ENCODE data around the gene RELCH. TPM values are rescaled to one million over a fixed set of nuclear protein-coding genes. Genes with fewer than 3 reads are reported as not detected.
A peak's percentile ranks its signal among the peaks of the same experiment; 100 is the strongest.

The RELCH gene
- total RNA-seq, 1 experiment from 2014 or later = 21.6 TPM

- Histone ChIP-seq H3F3A (ENCODE audit: low read length, unreplicated experiment) (no peaks in the 10 kb centered on the region), H3K79me2 (ENCODE audit: low read length) (peaks cover 42% of the 10 kb centered on the region), H3K27ac (ENCODE audit: low read length) (no peak overlapping the region), H3K9me2 (replicated peaks; ENCODE audit: low read length) (no peaks in the 10 kb centered on the region), H3K9me3 (ENCODE audit: low read length) (no peaks in the 10 kb centered on the region), H3K4me2 (ENCODE audit: low read length) (peak overlapping the region; percentile 97; the same call in 1 of the 2 replicates), H3K4me1 (ENCODE audit: insufficient read depth, low read length) (peaks cover 16% of the 10 kb centered on the region), H3K27me3 (ENCODE audit: low read length) (no peaks in the 10 kb centered on the region), H2AFZ (ENCODE audit: low read length) (no peak overlapping the region), H3K9ac (ENCODE audit: low read length) (no peak overlapping the region), H3K4me3 (ENCODE audit: low read length) (no peak overlapping the region), H3K36me3 (ENCODE audit: low read depth, low read length) (no peaks in the 10 kb centered on the region), H4K20me1 (ENCODE audit: low read length) (peaks cover 9% of the 10 kb centered on the region)
- ChIA-PET CTCF (no interaction called here), POLR2A (ENCODE audit: unreplicated experiment) (no interaction called here)
- intact Hi-C loops (cut with micrococcal nuclease) = loop anchor here (1.0 to 10.0 kb wide), 7 partner anchors 66 to 401 kb away; partner anchors contain the start of gene ZCCHC2
- BruUV-seq (replicated peaks) = no TSS peak
- no peak for ATAC-seq
- DNase-seq = peak; percentile 83
- TF ChIP-seq EZH2phosphoT487 (IDR thresholded peaks at IDR 0.05; ENCODE audit: borderline replicate concordance, low read length) (no peak), EZH2 (IDR thresholded peaks at IDR 0.05; ENCODE audit: low read length, unreplicated experiment) (no peak)
- TF ChIP-seq, protein P1, sequence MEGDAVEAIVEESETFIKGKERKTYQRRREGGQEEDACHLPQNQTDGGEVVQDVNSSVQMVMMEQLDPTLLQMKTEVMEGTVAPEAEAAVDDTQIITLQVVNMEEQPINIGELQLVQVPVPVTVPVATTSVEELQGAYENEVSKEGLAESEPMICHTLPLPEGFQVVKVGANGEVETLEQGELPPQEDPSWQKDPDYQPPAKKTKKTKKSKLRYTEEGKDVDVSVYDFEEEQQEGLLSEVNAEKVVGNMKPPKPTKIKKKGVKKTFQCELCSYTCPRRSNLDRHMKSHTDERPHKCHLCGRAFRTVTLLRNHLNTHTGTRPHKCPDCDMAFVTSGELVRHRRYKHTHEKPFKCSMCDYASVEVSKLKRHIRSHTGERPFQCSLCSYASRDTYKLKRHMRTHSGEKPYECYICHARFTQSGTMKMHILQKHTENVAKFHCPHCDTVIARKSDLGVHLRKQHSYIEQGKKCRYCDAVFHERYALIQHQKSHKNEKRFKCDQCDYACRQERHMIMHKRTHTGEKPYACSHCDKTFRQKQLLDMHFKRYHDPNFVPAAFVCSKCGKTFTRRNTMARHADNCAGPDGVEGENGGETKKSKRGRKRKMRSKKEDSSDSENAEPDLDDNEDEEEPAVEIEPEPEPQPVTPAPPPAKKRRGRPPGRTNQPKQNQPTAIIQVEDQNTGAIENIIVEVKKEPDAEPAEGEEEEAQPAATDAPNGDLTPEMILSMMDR (conservative IDR thresholded peaks at IDR 0.05; ENCODE audit: low read depth, low read length) = peak; percentile 79
These were observed 3.4 kb upstream of the RELCH start for GRCh38 chr18:62183578-62184195.

GRCh38 chr18:62186499-62186773 is 619 bp upstream of the RELCH start:
- Histone ChIP-seq H3K79me2 (ENCODE audit: low read length) (peaks cover 69% of the 10 kb centered on the region), H3K27me3 (ENCODE audit: low read length) (no peaks in the 10 kb centered on the region), H3K9me2 (replicated peaks; ENCODE audit: low read length) (no peaks in the 10 kb centered on the region), H3K4me2 (ENCODE audit: low read length) (peak overlapping the region; percentile 97), H3K9ac (ENCODE audit: low read length) (peak overlapping the region; percentile 79), H3K9me3 (ENCODE audit: low read length) (no peaks in the 10 kb centered on the region), H2AFZ (ENCODE audit: low read length) (peak overlapping the region; percentile 99), H3K36me3 (ENCODE audit: low read depth, low read length) (no peaks in the 10 kb centered on the region), H3K27ac (ENCODE audit: low read length) (peak overlapping the region; percentile 47), H3K4me3 (ENCODE audit: low read length) (peak overlapping the region; percentile 99), H3F3A (ENCODE audit: low read length, unreplicated experiment) (no peaks in the 10 kb centered on the region), H3K4me1 (ENCODE audit: insufficient read depth, low read length) (peaks cover 34% of the 10 kb centered on the region), H4K20me1 (ENCODE audit: low read length) (peaks cover 27% of the 10 kb centered on the region)
- BruUV-seq (replicated peaks) = TSS peak; percentile 82
- ATAC-seq = no peak
- ChIA-PET CTCF (interaction anchor here (0.6 kb wide), 1 partner anchor 25 kb away, joined by 6 read pairs; no protein-coding TSS in a partner anchor), POLR2A (ENCODE audit: unreplicated experiment) (interaction anchor here (0.6 kb wide), 2 partner anchors 47 to 1184 kb away, joined by 4 to 6 read pairs; no protein-coding TSS in a partner anchor)
- DNase-seq = no peak
- intact Hi-C loops (cut with micrococcal nuclease) = loop anchor here (5.0 to 10.0 kb wide), 3 partner anchors 198 to 531 kb away; partner anchors contain the start of genes PHLPP1 and ZCCHC2
- TF ChIP-seq, protein P1 (conservative IDR thresholded peaks at IDR 0.05; ENCODE audit: low read depth, low read length) = no peak
- TF ChIP-seq EZH2phosphoT487 (IDR thresholded peaks at IDR 0.05; ENCODE audit: borderline replicate concordance, low read length) (no peak), EZH2 (IDR thresholded peaks at IDR 0.05; ENCODE audit: low read length, unreplicated experiment) (no peak)

All from PC-3 (cell line).